Ovary (tissue), 9 donors: ENCODE data around the gene ARHGEF9. TPM values are rescaled to one million over a fixed set of nuclear protein-coding genes. Genes with fewer than 3 reads are reported as not detected.

Experiments
- DNase-seq, 5 donors: peaks; one replicate each; pipeline ENCODE4 v3.0.0-alpha.2; 2019 to 2020
- H3K27ac ChIP-seq, 2 donors: fragments of 200-600 bp; one replicate each; pipeline versions ENCODE4 v1.5.1 to v1.8.0; 2019 to 2022
- H3K27me3 ChIP-seq: fragments of 200-600 bp; one replicate; pipeline ENCODE4 v1.8.0; 2022
- H3K36me3 ChIP-seq: fragments of 200-600 bp; sonication (generic); one replicate; pipeline ENCODE4 v1.5.1; 2019
- H3K4me1 ChIP-seq: one replicate; pipeline ENCODE4 v1.8.1; 2013; ENCODE audit warnings: mild to moderate bottlenecking, moderate library complexity; ENCODE audit not compliant: insufficient read depth
- H3K4me3 ChIP-seq: fragments of 200-600 bp; sonication (generic); one replicate; pipeline ENCODE4 v1.5.1; 2017
- H3K9me3 ChIP-seq, 2 donors: fragments of 200-600 bp in 1 of 2; sonication (generic) in 1 of 2; one replicate each; pipeline versions ENCODE4 v1.5.1 to v1.8.1; 2013 to 2019; ENCODE audit warnings: mild to moderate bottlenecking in 1 of 2, moderate library complexity in 1 of 2
- EP300 ChIP-seq: sonication (generic); formaldehyde crosslinking; IDR thresholded peaks from one replicate; pipeline ENCODE4 v1.6.1; 2017; ENCODE audit warnings: antibody characterized with exemption
- POLR2A ChIP-seq: fragments of 450-650 bp; IDR thresholded peaks from one replicate; pipeline ENCODE4 v1.6.1; 2017; ENCODE audit warnings: antibody characterized with exemption, mild to moderate bottlenecking, moderate library complexity
- WGBS, 3 donors: extraction: QIAGEN DNeasy Blood & Tissue Kit in 1 of 3; methylation state at CpG; one replicate each; pipeline versions ENCODE4 v1.1.5 to v1.1.7; 2013 to 2017; 5-methylcytosine and 5-hydroxymethylcytosine counted together
- intact Hi-C, 4 donors: fragments of 100-400 bp; cut with DNase I; formaldehyde crosslinking; loops; one replicate each; pipeline versions ENCODE4 v1.11.0 to v1.15.1; 2022 to 2023
- polyA plus RNA-seq, 2 donors: library from polyadenylated mRNA; stranded (reverse); fragments of 200-250 nt in 1 of 2; fragments of 350-450 nt in 1 of 2; fragmentation: Illumina TruSeq in 1 of 2; extraction: RNeasy Lipid Tissue Mini Kit (QIAGEN cat#74804) in 1 of 2; gene quantifications; one replicate each; pipeline ENCODE4 v1.2.3, GENCODE V29; 2013 to 2014
- total RNA-seq, 7 donors: library from RNA; depleted of rRNA in 2 of 7; stranded (reverse); fragments of >200 nt in 2 of 7; fragmentation: NEBNext Ultra II Directional in 3 of 7; extraction: Animal tissue kit (Norgen Biotek cat#: 25700) in 3 of 7; gene quantifications; one replicate each; pipeline versions ENCODE4 v1.1.0 to v1.2.4, GENCODE V29; 2016 to 2023
- TF ChIP-seq, protein P1 (sequence below), 3 donors: fragments of 450-650 bp in 2 of 3; fragments of 200-600 bp in 1 of 3; IDR thresholded peaks; one replicate each; pipeline versions ENCODE4 v1.5.1 to v1.8.0; 2016 to 2022; ENCODE audit warnings: antibody characterized with exemption in 3 of 3, mild to moderate bottlenecking in 1 of 3
- donor health status: DM: no; HTN: no; CAD: no; lungs with moderate emphysema.
- donor health status: DM: no; HTN: no; CAD: no.
- donor health status: Bipolar disorder and iron deficiency.
- donor health status: DM: yes; HTN: yes; CAD: no.
- donor health status: DM: no; HTN: no; CAD: no.
- donor health status: DM: yes; HTN: yes; CAD: no.

Gene ARHGEF9
- total and polyA plus RNA-seq, 9 donors = 13.4 to 32.2 (median 24.1) TPM

DNA sequence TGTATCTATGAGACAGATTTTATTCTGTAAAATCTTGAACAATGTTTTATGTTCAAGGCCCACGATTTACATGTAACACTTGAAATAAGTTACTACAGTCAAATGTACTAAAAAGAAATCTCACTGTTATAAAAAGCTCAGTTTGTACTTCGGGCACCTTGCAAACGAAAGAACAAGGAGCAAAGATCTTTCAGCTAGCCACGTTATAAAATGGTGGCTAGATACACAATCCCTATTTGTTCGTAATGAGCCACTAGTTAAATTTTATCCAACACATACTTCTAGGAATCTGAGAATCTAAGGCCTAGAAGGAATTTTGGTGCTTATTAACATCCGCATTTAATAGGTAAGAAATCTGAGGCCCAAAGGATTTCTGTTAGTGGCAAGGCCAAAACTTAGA lies 2.5 kb downstream of the ARHGEF9 start:
- Histone ChIP-seq H3K4me1 (peaks cover 2% of the 10 kb centered on the region), H3K4me3 (no peak overlapping the region), H3K27me3 (no peaks in the 10 kb centered on the region), H3K36me3 (no peaks in the 10 kb centered on the region), H3K9me3 (peaks cover 0 to 4% of the 10 kb centered on the region in 2 donors), H3K27ac (no peak overlapping the region)
- WGBS, 3 donors = 79 to 91% (median 88%) methylated on average over 6 of the region's 6 CpGs
- TF ChIP-seq, protein P1, sequence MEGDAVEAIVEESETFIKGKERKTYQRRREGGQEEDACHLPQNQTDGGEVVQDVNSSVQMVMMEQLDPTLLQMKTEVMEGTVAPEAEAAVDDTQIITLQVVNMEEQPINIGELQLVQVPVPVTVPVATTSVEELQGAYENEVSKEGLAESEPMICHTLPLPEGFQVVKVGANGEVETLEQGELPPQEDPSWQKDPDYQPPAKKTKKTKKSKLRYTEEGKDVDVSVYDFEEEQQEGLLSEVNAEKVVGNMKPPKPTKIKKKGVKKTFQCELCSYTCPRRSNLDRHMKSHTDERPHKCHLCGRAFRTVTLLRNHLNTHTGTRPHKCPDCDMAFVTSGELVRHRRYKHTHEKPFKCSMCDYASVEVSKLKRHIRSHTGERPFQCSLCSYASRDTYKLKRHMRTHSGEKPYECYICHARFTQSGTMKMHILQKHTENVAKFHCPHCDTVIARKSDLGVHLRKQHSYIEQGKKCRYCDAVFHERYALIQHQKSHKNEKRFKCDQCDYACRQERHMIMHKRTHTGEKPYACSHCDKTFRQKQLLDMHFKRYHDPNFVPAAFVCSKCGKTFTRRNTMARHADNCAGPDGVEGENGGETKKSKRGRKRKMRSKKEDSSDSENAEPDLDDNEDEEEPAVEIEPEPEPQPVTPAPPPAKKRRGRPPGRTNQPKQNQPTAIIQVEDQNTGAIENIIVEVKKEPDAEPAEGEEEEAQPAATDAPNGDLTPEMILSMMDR (IDR thresholded peaks at IDR 0.05) = no peak
- TF ChIP-seq EP300 (no peak), POLR2A (no peak)
- intact Hi-C loops = no loop called here
- no peak for DNase-seq

DNA sequence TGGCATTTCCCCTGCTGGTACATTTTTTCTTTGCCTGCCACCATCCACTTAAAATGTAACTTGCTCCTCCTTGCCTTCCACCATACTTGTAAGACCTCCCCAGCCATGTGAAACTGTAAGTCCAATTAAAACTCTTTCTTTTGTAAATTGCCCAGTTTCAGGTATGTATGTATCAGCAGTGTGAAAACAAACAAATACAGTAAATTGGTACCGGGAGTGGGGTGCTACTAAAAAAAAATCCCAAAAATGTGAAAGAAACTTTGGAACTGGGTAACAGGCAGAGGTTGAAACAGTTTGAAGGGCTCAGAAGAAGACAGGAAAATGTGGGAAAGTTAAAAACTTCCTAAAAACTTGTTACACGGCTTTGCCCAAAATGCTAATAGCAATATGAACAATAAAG lies 16.3 kb downstream of the ARHGEF9 start:
- no peak overlapping the region for H3K4me3 ChIP-seq
- 88 to 93% (median 90%) methylated on average over 2 of the region's 2 CpGs for WGBS, 3 donors
- no peak for DNase-seq
- H3K27ac ChIP-seq = no peak overlapping the region
- no peaks in the 10 kb centered on the region for H3K27me3 ChIP-seq
- intact Hi-C loops = no loop called here
- H3K9me3 ChIP-seq = no peaks in the 10 kb centered on the region
- no peaks in the 10 kb centered on the region for H3K4me1 ChIP-seq
- TF ChIP-seq EP300 = no peak
- TF ChIP-seq POLR2A = no peak
- TF ChIP-seq, protein P1 (IDR thresholded peaks at IDR 0.05) = no peak
- H3K36me3 ChIP-seq = no peaks in the 10 kb centered on the region

DNA sequence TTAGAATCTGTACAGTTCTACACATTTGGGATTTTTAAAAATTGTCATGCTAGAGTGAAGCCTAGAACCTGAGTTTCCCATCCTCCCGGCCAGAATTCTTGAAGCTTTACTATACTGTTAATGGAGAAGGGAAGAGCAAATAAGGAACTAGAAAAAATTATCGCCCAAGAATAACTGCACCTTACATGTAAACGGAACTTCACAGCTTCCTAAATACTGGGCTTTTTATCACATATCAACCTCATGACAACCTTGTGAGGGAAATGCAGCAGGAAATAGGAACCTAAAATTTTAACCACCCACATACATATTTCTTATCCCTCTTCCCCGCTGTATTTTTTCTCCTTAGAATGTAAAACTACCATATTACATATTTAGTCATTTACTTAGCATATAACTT lies 19.3 kb downstream of the ARHGEF9 start:
- Histone ChIP-seq H3K4me1 (no peaks in the 10 kb centered on the region), H3K9me3 (no peaks in the 10 kb centered on the region), H3K27ac (no peak overlapping the region), H3K4me3 (no peak overlapping the region), H3K36me3 (no peaks in the 10 kb centered on the region), H3K27me3 (no peaks in the 10 kb centered on the region)
- WGBS, 3 donors = 82 to 86% (median 83%) methylated on average over 4 of the region's 4 CpGs
- intact Hi-C loops = no loop called here
- TF ChIP-seq, protein P1 (IDR thresholded peaks at IDR 0.05) = no peak
- TF ChIP-seq POLR2A (no peak), EP300 (no peak)
- DNase-seq = no peak

DNA sequence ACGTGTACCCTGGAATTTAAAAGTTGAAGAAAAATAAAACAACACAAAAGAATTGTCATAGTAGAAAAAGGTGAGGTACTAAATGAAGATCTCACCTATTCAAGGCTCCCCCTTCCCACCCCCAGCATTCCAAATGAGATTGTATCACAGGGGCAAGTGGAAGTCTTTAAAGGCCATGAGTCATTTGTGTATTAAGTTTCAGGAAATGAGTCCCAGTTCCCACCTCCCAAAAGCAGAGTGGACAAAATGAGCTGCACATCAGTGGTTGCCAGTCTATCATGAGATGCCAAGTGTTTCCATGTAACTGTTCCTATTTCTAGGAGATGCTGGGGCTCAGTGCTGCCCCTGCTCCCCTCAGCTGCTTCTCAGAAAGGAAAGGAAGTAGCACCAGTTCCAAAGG lies 20.1 kb downstream of the ARHGEF9 start:
- no peaks in the 10 kb centered on the region for H3K9me3 ChIP-seq
- DNase-seq = no peak
- intact Hi-C loops = no loop called here
- WGBS, 3 donors = 38 to 51% (median 50%) methylated on average over 1 of the region's 1 CpG
- H3K36me3 ChIP-seq = no peaks in the 10 kb centered on the region
- H3K27ac ChIP-seq = no peak overlapping the region
- TF ChIP-seq, protein P1 (IDR thresholded peaks at IDR 0.05) = no peak
- H3K4me3 ChIP-seq = no peak overlapping the region
- no peaks in the 10 kb centered on the region for H3K4me1 ChIP-seq
- H3K27me3 ChIP-seq = no peaks in the 10 kb centered on the region

DNA sequence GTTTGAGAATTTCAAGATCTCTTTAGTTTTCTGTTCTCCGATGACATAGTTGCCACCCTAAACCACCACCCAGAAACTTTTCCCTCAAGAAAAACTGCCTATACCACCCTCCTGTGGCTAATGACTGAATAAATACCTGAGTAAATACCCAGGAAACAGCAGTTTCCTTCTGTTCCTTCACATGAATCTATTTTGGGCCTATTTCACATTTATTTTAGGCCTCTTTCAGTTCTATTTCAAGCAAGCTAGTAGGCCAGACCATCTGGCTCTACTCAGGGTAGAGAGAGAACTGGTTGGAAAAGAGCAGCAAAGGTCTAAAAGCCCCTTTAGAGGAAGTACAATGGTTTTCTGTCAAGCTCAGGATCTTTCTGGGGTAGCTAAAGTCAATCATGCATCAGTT lies 23.4 kb downstream of the ARHGEF9 start:
- H3K9me3 ChIP-seq = no peaks in the 10 kb centered on the region
- no peaks in the 10 kb centered on the region for H3K36me3 ChIP-seq
- no peak for TF ChIP-seq POLR2A
- TF ChIP-seq, protein P1 (IDR thresholded peaks at IDR 0.05) = no peak
- no peak for TF ChIP-seq EP300
- H3K4me1 ChIP-seq = no peaks in the 10 kb centered on the region
- no peaks in the 10 kb centered on the region for H3K27me3 ChIP-seq
- no peak overlapping the region for H3K27ac ChIP-seq
- no peak for DNase-seq
- WGBS, 3 donors = 67 to 84% (median 71%) methylated on average over 1 of the region's 1 CpG
- no peak overlapping the region for H3K4me3 ChIP-seq
- intact Hi-C loops = no loop called here
